ENCODE measurements around the gene COLEC11.
"Not testable (repeated sequence)": the region's sequence is repeated elsewhere in the genome, so short reads cannot be mapped to it uniquely, and the experiment has no call there.

The COLEC11 gene

DNA sequence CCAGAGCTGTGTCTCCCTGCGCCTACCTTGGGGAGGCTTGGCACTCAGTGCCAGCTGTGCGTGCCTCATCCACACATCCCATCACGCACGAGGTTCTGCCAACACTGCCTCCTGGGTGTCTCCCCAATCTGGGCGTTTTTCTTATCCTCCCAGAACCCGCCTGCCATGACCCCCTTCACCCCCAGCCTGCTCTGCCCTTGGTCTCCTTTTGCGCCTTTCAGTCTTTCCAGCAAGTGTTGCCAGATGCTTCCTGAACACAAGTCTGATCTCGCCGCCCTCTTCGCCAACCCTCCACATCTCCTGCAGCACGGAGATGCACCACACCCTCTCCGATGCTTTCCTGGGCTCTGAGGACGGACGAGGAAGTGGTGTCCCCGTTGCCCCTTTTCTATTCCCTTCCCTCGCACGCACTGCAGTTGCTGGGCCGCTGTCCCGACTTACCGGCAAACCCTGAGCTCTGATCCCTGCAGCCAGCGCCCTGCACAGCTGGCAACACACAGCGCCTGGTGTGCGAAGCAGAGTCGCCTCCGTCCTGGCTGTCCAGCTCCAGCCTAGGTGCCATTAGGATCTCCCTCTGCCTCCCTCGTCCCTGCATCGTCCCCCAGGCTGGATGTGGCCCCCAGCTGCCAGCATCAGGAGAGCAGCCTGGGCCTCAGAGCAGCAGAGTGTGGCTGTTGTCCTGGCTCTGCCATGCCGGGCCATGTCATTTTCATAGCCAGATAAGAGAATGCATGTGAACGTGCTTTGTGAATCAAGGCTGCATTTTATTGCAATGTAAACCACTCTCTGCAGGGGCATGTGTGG lies 40.5 kb downstream of the COLEC11 start:
- H3K27me3 ChIP-seq (ENCODE audit: control insufficient read depth in 5 of 5, insufficient read depth in 4 of 5, low read length in 5 of 5) = peaks cover 0 to 12% (median 3%) of the 10 kb centered on the region in 5 donors
- H3K9me3 ChIP-seq (ENCODE audit: control insufficient read depth in 5 of 5, low read length in 5 of 5) = no peaks in the 10 kb centered on the region
- peak overlapping the region in 1 of 5 donors; percentile 41 for H3K9ac ChIP-seq (ENCODE audit: low read length in 5 of 5)
- H3K27ac ChIP-seq (ENCODE audit: low read depth, low read length) = no peak overlapping the region
- H3K4me1 ChIP-seq (ENCODE audit: control insufficient read depth in 5 of 5, insufficient read depth in 5 of 5, low read length in 5 of 5) = peaks cover 0 to 3% (median 0%) of the 10 kb centered on the region in 5 donors
- H3K36me3 ChIP-seq (ENCODE audit: control insufficient read depth in 5 of 5, insufficient read depth in 5 of 5, low read length in 5 of 5) = no peaks in the 10 kb centered on the region
- no peak overlapping the region for H3K4me3 ChIP-seq (ENCODE audit: low read depth in 1 of 5, low read length in 5 of 5)

DNA sequence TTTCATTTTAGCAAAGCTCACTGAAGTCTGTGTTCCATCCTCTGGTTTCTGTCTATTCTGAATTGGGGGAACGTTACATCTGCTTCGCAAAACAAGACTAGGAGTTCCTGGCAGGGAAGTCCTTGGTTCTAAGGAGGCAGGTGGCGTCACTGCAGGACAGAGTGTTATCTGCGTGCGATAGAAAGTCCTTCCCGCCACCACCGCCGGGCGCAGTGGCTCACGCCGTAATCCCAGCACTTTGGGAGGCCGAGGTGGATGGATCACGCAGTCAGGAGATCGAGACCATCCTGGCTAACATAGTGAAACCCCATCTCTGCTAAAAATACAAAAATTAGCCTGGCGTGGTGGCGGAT lies 41.0 kb downstream of the COLEC11 start:
- H3K27ac ChIP-seq (ENCODE audit: low read depth, low read length); H3K4me3 ChIP-seq (ENCODE audit: low read depth in 1 of 5, low read length in 5 of 5): not testable (repeated sequence)
- H3K27me3 ChIP-seq (ENCODE audit: control insufficient read depth in 5 of 5, insufficient read depth in 4 of 5, low read length in 5 of 5) = peaks cover 0 to 12% (median 3%) of the 10 kb centered on the region in 5 donors

DNA sequence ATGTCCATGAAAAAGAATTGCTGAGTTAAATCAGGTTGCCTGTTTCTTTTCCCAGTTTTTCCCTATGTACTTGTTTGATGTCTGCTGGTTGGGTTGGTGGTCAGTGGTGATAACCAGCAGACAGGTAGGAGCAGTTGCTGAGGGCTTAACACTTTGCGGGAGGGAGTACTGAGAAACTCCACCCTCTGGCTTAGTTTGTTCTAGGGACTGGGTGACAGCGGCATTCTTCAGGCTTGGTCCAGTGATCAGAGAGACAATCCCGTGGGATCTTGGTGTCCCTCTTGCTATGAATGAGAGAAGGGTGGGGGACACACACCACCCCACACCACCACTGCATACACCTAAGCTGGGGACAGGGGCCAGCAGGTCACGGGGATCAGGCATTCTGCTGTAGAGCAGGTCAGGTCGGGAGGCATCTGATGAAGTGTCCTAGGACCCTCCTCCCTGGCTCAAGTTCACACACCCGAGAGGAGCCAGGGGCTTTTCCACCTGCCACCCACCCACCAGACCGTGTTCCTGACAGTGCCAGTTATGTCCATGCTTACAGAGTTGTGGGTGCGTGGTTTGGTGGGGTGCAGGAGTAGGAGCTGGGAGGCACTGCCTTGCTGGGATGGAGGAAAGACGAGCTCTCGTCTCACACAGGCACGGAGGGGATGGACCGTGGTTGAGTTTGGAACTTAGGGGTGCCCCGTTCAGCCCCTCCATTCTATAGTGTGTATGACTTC lies 41.8 kb downstream of the COLEC11 start:
- H3K9me3 ChIP-seq (ENCODE audit: control insufficient read depth in 5 of 5, low read length in 5 of 5) = no peaks in the 10 kb centered on the region
- no peak overlapping the region for H3K27ac ChIP-seq (ENCODE audit: low read depth, low read length)
- H3K4me1 ChIP-seq (ENCODE audit: control insufficient read depth in 5 of 5, insufficient read depth in 5 of 5, low read length in 5 of 5) = peaks cover 0 to 1% (median 0%) of the 10 kb centered on the region in 5 donors
- H3K9ac ChIP-seq (ENCODE audit: low read length in 5 of 5) = no peak overlapping the region
- no peaks in the 10 kb centered on the region for H3K36me3 ChIP-seq (ENCODE audit: control insufficient read depth in 5 of 5, insufficient read depth in 5 of 5, low read length in 5 of 5)
- peaks cover 0 to 12% (median 3%) of the 10 kb centered on the region in 5 donors for H3K27me3 ChIP-seq (ENCODE audit: control insufficient read depth in 5 of 5, insufficient read depth in 4 of 5, low read length in 5 of 5)
- H3K4me3 ChIP-seq (ENCODE audit: low read depth in 1 of 5, low read length in 5 of 5) = no peak overlapping the region

More for the DNA sequence above, 41.0 kb downstream of the COLEC11 start:
- H3K9me3 ChIP-seq (ENCODE audit: control insufficient read depth in 5 of 5, low read length in 5 of 5); H3K4me1 ChIP-seq (ENCODE audit: control insufficient read depth in 5 of 5, insufficient read depth in 5 of 5, low read length in 5 of 5); H3K9ac ChIP-seq (ENCODE audit: low read length in 5 of 5); H3K36me3 ChIP-seq (ENCODE audit: control insufficient read depth in 5 of 5, insufficient read depth in 5 of 5, low read length in 5 of 5): not testable (repeated sequence)

DNA sequence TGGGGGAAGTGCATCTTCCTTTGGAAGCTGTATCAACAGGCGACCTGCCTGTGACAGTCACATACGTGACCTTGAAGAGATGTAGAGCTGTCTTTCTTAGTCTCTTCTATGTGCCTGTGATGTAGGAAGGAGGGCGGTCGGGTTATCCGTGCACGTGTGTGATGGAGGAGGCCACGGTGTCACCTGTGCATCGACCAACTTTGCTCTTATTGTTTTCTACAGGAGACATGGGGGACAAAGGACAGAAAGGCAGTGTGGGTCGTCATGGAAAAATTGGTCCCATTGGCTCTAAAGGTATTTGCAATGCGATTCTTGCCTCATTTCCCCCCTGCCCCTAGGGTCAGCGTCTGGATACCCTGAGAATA lies 42.4 kb downstream of the COLEC11 start:
- H3K36me3 ChIP-seq (ENCODE audit: control insufficient read depth in 5 of 5, insufficient read depth in 5 of 5, low read length in 5 of 5) = no peaks in the 10 kb centered on the region
- no peaks in the 10 kb centered on the region for H3K9me3 ChIP-seq (ENCODE audit: control insufficient read depth in 5 of 5, low read length in 5 of 5)
- no peak overlapping the region for H3K4me3 ChIP-seq (ENCODE audit: low read depth in 1 of 5, low read length in 5 of 5)
- H3K4me1 ChIP-seq (ENCODE audit: control insufficient read depth in 5 of 5, insufficient read depth in 5 of 5, low read length in 5 of 5) = peaks cover 0 to 1% (median 0%) of the 10 kb centered on the region in 5 donors
- peaks cover 0 to 12% (median 3%) of the 10 kb centered on the region in 5 donors for H3K27me3 ChIP-seq (ENCODE audit: control insufficient read depth in 5 of 5, insufficient read depth in 4 of 5, low read length in 5 of 5)
- no peak overlapping the region for H3K9ac ChIP-seq (ENCODE audit: low read length in 5 of 5)
- no peak overlapping the region for H3K27ac ChIP-seq (ENCODE audit: low read depth, low read length)

DNA sequence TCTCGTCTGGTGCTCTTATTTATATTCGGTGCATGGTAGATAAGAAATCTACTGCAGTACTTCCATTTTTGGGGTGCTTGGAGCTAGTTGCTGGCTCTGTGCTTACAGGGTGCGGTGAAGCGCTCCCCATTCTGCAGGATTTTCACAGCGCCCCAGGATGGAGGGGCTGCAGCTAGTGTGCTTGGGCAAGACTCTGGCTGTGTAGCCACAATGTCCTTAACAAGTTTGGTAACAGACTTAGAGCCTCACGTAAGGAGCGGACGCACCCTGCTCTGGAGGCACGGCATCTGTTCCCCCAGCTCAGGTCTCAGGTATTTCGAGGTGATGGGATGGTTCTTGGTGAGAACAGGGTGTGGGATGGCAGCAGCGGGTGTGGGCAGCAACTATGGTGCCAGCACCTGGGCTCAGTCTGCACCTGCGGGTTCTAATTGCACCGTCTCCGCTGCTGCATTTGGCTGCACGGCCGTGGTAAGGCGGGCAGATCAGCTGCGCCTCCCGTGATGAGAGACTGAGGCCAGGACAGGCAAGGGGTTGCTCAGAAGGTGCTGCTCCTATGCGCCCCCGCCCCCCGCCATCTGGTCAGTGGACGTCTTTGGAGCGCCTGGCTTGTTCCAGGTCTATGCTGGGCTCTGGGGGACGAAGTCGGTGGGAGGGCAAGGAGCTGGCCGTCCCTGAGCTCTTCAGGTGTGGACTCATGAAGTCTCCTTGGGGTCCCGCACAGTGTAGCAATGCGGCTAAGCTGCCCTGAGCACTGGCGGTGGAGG lies 43.0 kb downstream of the COLEC11 start:
- H3K9ac ChIP-seq (ENCODE audit: low read length in 5 of 5) = no peak overlapping the region
- no peaks in the 10 kb centered on the region for H3K9me3 ChIP-seq (ENCODE audit: control insufficient read depth in 5 of 5, low read length in 5 of 5)
- no peaks in the 10 kb centered on the region for H3K4me1 ChIP-seq (ENCODE audit: control insufficient read depth in 5 of 5, insufficient read depth in 5 of 5, low read length in 5 of 5)
- peaks cover 0 to 12% (median 3%) of the 10 kb centered on the region in 5 donors for H3K27me3 ChIP-seq (ENCODE audit: control insufficient read depth in 5 of 5, insufficient read depth in 4 of 5, low read length in 5 of 5)
- H3K4me3 ChIP-seq (ENCODE audit: low read depth in 1 of 5, low read length in 5 of 5) = no peak overlapping the region
- no peak overlapping the region for H3K27ac ChIP-seq (ENCODE audit: low read depth, low read length)
- no peaks in the 10 kb centered on the region for H3K36me3 ChIP-seq (ENCODE audit: control insufficient read depth in 5 of 5, insufficient read depth in 5 of 5, low read length in 5 of 5)

DNA sequence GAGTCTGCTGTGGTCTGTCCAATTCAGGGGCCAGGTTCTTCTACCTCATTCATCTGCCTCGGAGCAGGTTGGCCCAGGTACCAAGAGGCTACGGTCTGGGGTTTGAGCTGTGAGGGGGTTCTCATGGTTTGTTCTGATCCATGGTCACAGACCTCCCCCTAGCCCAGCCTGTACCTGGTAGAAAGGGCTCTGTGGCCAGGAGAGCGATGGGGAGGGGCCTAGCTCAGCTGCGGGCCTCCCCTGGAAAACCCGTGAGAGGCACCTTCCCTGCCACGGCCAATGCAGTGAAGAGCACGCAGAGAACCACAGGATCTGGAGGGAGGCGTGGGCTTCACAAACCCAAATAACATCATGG lies 43.5 kb downstream of the COLEC11 start:
- H3K4me3 ChIP-seq (ENCODE audit: low read depth in 1 of 5, low read length in 5 of 5) = no peak overlapping the region
- peaks cover 0 to 12% (median 3%) of the 10 kb centered on the region in 5 donors for H3K27me3 ChIP-seq (ENCODE audit: control insufficient read depth in 5 of 5, insufficient read depth in 4 of 5, low read length in 5 of 5)
- H3K27ac ChIP-seq (ENCODE audit: low read depth, low read length) = no peak overlapping the region
- H3K36me3 ChIP-seq (ENCODE audit: control insufficient read depth in 5 of 5, insufficient read depth in 5 of 5, low read length in 5 of 5) = no peaks in the 10 kb centered on the region
- no peak overlapping the region for H3K9ac ChIP-seq (ENCODE audit: low read length in 5 of 5)
- H3K9me3 ChIP-seq (ENCODE audit: control insufficient read depth in 5 of 5, low read length in 5 of 5) = no peaks in the 10 kb centered on the region
- H3K4me1 ChIP-seq (ENCODE audit: control insufficient read depth in 5 of 5, insufficient read depth in 5 of 5, low read length in 5 of 5) = no peaks in the 10 kb centered on the region

DNA sequence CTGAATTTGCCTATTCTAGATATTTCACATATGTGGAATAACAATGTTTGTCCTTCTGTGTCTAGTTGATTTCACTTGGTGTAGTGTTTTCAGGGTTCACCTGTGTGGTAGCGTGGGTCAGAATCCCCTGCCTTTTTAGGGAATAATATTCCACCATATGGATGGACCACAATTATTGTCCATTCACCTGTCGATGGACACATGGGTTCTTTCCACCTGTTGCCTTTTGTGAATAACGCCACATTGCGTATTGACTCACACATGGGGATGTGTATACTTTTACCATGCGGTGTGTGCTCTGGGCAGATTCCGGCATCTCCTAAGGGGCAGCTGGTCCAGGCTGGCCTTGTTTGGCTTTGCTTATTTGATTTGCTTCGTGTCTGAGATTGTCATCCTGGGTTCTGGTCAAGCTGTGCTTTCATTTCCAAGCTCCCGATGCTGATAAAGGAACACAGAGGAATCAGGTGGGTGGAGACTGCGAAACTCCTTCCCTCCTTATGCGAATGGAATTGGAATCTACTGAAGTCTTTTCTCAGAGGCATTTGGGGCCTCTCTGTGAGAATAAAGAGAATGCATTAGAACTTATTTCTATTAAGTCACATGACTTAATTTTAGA lies 44.2 kb downstream of the COLEC11 start:
- H3K4me3 ChIP-seq (ENCODE audit: low read depth in 1 of 5, low read length in 5 of 5) = no peak overlapping the region
- H3K36me3 ChIP-seq (ENCODE audit: control insufficient read depth in 5 of 5, insufficient read depth in 5 of 5, low read length in 5 of 5) = peaks cover 0 to 4% (median 0%) of the 10 kb centered on the region in 5 donors
- H3K27ac ChIP-seq (ENCODE audit: low read depth, low read length) = no peak overlapping the region
- no peaks in the 10 kb centered on the region for H3K9me3 ChIP-seq (ENCODE audit: control insufficient read depth in 5 of 5, low read length in 5 of 5)
- H3K4me1 ChIP-seq (ENCODE audit: control insufficient read depth in 5 of 5, insufficient read depth in 5 of 5, low read length in 5 of 5) = no peaks in the 10 kb centered on the region
- no peak overlapping the region for H3K9ac ChIP-seq (ENCODE audit: low read length in 5 of 5)
- H3K27me3 ChIP-seq (ENCODE audit: control insufficient read depth in 5 of 5, insufficient read depth in 4 of 5, low read length in 5 of 5) = peaks cover 0 to 12% (median 3%) of the 10 kb centered on the region in 5 donors

DNA sequence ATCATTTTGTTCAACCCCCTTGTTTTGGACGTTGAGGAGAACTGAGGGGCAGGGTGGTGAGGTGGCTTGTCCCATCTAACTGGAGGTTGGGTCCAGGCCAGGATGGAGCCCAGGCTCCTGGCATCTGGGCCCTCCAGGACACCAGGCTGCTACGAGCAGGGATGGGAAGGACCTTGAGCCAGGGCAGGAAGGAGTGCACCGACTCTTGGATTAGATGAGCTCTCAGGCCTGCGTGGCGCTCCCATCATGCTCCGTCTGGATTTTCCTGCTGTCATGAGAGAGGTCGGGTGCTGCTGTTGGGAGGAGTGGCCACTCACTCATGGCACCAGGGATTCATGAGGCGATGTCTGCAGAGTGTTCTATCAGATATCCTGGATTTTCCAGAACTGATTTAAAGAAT lies 44.7 kb downstream of the COLEC11 start:
- Histone ChIP-seq H3K27ac (ENCODE audit: low read depth, low read length) (no peak overlapping the region), H3K9me3 (ENCODE audit: control insufficient read depth in 5 of 5, low read length in 5 of 5) (no peaks in the 10 kb centered on the region), H3K36me3 (ENCODE audit: control insufficient read depth in 5 of 5, insufficient read depth in 5 of 5, low read length in 5 of 5) (peaks cover 0 to 4% (median 0%) of the 10 kb centered on the region in 5 donors), H3K4me1 (ENCODE audit: control insufficient read depth in 5 of 5, insufficient read depth in 5 of 5, low read length in 5 of 5) (no peaks in the 10 kb centered on the region), H3K4me3 (ENCODE audit: low read depth in 1 of 5, low read length in 5 of 5) (no peak overlapping the region), H3K9ac (ENCODE audit: low read length in 5 of 5) (no peak overlapping the region), H3K27me3 (ENCODE audit: control insufficient read depth in 5 of 5, insufficient read depth in 4 of 5, low read length in 5 of 5) (peaks cover 0 to 12% (median 3%) of the 10 kb centered on the region in 5 donors)

DNA sequence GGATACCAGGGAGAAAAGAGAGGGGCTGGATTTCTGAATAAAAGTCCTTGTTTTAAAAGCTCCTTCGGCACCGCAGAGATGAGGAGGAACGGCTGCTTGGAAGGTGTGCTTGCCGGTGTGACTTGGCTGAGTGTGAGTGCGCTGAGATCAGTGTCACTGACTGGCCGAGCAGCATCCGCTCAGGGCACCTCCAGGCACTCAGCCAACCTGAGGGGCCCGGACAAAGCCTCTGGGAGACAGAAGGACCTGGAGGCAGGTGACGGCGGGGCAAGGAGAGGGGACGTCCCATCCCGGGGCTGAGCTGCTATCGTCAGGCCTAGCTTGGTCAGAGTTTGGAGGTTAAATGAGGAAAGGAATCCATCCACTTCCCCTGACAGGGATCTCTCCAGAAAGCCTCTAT lies 46.3 kb downstream of the COLEC11 start:
- Histone ChIP-seq H3K9me3 (ENCODE audit: control insufficient read depth in 5 of 5, low read length in 5 of 5) (no peaks in the 10 kb centered on the region), H3K4me3 (ENCODE audit: low read depth in 1 of 5, low read length in 5 of 5) (no peak overlapping the region), H3K27me3 (ENCODE audit: control insufficient read depth in 5 of 5, insufficient read depth in 4 of 5, low read length in 5 of 5) (peaks cover 0 to 12% (median 0%) of the 10 kb centered on the region in 5 donors), H3K4me1 (ENCODE audit: control insufficient read depth in 5 of 5, insufficient read depth in 5 of 5, low read length in 5 of 5) (no peaks in the 10 kb centered on the region), H3K27ac (ENCODE audit: low read depth, low read length) (no peak overlapping the region), H3K9ac (ENCODE audit: low read length in 5 of 5) (no peak overlapping the region), H3K36me3 (ENCODE audit: control insufficient read depth in 5 of 5, insufficient read depth in 5 of 5, low read length in 5 of 5) (peaks cover 0 to 6% (median 0%) of the 10 kb centered on the region in 5 donors)

Measured in subcutaneous abdominal adipose tissue (tissue), 5 donors.